GM18873 (cell line): Measurements from ENCODE around the gene SPRED2.
A peak's percentile ranks its signal among the peaks of the same experiment; 100 is the strongest.

ENCODE experiments used
- ATAC-seq: cut with Tn5 transposase; IDR thresholded peaks from one replicate; pipeline ENCODE4 v1.9.1; 2021; ENCODE audit warnings: mild to moderate bottlenecking, moderate library complexity, moderate number of reproducible peaks; ENCODE audit not compliant: unreplicated experiment, low FRiP score

SPRED2 gene

GRCh38 chr2:65416945-65417344 is 15.5 kb downstream of the SPRED2 start:
- no peak for ATAC-seq

- no peak for ATAC-seq
Measured at GRCh38 chr2:65416321-65416720, 16.1 kb downstream of the SPRED2 start.

DNA sequence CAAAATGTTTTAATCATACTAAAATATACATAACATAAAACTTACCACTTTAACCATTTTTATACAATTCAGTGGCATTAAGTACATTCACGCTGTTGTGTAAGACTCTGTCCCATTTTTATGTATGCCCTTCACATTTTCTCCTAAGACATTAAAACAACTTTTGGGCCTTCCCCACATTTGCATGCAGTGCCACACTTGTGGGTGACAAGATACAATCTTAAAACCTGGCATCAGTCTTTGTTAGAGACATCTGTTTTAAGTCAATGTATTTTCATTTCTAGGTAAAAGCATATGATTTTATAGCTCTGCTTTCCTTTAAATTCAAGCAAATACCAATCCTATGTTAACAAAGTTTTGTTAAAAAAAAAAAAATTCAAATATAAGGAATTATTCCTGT is 17.3 kb downstream of the SPRED2 start:
- ATAC-seq, result no peak

DNA sequence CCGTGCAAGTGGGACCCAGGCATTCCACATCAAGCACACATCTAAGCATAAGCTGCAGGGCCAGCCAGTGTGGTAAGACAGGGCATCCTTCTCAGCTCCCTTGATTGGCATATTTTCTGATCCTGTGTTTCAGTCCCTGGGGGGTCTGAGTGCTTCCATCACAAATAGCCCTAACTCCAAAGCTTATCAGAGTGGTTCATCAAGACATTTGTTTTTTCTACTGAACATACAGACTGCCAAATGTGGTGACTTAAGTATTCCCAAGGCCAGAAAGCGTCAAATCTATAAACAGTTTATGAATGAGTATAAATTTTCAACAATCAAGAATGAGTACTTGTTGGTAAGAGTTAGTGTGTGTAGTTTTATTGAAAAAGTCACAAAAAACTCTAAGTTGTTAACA is 18.8 kb downstream of the SPRED2 start:
- ATAC-seq, result no peak

- ATAC-seq, result no peak
Measured at GRCh38 chr2:65413106-65413505, 19.3 kb downstream of the SPRED2 start.

GRCh38 chr2:65411056-65411795 is 21.2 kb downstream of the SPRED2 start:
- no peak for ATAC-seq

GRCh38 chr2:65409045-65409444 is 23.4 kb downstream of the SPRED2 start:
- no peak for ATAC-seq

DNA sequence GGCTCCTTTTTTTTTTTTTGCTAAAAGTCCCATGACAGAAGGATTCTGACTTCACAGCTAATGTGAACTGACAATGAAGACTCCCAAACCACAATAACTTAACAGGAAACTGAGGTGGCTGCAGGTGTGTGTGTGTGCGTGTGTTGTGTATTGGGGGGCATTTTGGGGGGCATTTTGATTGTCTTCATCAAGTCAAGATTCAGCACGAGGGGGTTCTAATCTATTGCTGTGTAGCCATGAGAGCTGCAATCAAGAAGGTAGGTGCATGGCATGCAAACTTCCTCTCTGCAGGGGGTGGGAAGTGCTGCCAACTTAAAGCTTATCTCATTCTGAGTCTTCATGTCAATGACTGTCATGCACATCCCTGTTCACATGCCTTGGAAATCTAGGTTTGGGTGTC is 25.2 kb downstream of the SPRED2 start:
- no peak for ATAC-seq

DNA sequence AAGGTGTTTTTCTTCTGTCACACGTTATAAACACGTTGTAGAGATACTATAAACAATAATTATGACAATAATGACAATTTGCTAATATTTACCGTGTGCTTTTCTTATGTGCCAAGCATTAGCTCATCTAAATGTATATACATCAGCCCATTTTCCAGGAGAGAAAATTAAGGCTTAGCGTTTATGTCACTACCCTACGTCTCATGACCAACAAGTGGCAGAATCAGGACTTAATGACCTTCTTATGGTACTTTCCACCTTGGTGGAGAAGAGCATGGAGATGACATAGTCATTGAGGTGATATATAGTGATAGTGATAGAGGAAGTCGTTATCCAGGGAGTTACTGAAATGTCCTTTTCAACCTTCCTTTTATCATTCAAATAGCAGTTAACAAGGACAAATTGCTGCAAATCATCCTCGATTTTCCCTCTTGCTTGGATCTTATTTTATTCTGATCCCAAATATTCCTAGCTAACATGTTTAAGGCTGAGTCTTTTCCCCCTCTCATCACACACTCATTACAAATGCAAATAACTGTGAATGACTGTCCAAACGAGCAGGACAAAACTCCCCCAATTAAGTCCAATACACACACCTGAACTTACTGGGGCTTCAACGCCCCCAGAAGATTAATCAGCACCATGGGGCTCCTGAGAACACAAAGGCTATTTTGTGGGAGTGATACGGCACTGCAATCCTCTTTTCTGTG is 27.3 kb downstream of the SPRED2 start:
- no peak for ATAC-seq

- ATAC-seq, result no peak
Measured at GRCh38 chr2:65403529-65403915, 28.9 kb downstream of the SPRED2 start.

GRCh38 chr2:65402780-65403528 is 29.4 kb downstream of the SPRED2 start:
- ATAC-seq, result no peak

- no peak for ATAC-seq
Measured at GRCh38 chr2:65402323-65402722, 30.1 kb downstream of the SPRED2 start.

DNA sequence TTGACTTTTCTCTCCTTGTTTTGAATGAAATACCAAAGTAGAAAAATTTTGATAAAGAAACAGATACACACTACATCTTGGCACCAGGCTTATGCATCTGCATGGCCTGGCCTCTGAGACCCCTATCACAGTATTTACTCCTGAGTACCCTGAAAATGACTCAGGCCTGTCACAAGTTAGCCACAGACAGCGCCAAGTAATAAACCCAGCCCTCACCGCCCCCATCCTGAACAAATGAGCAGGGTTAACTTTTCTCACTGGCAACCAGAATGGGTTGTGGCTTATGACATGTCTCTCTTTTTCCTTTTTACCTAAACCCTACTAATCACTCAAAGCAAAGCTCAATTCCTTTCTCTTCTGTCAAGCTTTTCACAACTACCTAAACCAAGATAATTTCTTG is 35.3 kb downstream of the SPRED2 start:
- no peak for ATAC-seq

GRCh38 chr2:65396348-65397026 is 35.9 kb downstream of the SPRED2 start:
- ATAC-seq, result no peak

GRCh38 chr2:65395621-65396347 is 36.6 kb downstream of the SPRED2 start:
- ATAC-seq, result no peak

- ATAC-seq, result no peak
Measured at GRCh38 chr2:65393743-65394422, 38.5 kb downstream of the SPRED2 start.

DNA sequence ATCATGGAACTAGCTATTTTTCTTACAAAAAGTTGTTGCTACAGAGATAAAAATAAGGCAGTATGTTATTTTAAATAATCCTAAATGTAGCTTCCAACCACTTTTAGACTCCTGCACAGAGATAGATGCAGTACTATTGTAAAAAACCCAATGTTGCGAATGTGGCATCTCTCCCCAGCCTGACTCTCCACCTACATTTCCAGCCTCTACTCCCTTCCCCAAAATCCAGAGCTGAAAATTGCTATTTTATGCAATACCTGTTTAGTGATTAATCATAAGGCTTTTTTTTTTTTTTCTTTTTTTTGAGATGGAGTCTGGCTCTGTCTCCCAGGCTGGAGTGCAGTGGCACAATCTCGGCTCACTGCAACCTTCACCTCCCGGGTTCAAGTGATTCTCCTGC is 39.4 kb downstream of the SPRED2 start:
- ATAC-seq, result no peak

DNA sequence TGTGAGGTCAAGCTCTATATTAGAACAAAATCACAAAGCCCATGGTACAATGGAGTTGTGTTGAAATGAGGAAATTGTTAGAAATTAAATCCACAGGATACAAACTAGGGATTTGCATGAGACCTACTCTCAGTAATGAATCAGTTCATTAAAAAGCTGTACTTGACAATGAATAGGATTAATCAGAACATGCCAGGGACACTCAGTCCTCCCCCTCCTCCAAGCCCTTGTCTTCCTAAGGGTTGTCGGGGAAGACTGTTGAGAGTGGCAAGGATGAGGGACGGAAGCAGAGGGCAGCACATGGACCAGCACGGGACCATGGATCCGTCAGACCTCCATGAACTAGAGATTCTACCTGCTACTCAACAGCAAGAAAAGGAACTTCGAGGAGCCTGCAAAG is 39.8 kb downstream of the SPRED2 start:
- no peak for ATAC-seq

DNA sequence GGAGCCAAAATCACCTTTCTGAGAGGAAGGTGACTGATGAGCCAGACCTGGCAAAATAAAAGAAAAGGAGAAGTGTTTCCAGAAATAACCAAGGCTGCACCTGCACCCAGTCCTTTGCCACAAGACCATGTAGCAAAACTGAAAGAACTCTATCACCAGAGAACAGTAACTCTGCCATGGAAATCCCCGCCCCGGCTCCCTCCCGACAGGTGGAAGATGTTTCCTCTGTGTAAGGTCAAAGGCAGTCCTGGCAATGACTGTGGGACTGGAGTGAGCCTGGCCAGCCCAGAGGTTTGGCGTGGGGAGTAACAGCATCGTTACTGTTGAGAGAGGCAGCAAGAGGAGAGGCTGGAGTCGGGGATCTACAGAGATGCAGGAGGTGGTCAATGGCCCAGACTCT is 42.3 kb downstream of the SPRED2 start:
- ATAC-seq, result peak; percentile 77

DNA sequence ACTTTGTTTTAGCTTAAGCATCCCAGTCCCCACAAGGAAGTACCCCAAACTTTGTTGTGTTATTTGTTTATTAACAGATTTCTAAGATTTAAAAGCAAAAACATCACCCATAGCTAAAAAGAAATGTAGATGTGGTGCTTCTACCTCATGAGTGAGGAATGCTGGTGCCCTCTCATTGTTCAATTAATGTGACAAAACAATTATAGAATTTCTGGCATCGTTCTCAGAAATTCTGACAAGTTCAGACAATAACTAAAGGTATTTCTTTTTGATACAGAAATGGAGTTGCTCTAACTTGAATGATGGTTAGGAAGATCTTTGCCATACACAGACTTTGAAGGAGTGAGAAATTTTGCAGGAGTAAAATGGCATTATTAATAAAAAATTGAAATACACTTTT is 42.9 kb downstream of the SPRED2 start:
- no peak for ATAC-seq
